Stimulated activated CD8-positive, alpha-beta memory T cell treated with anti-CD3 and anti-CD28 coated beads, Interleukin-7, amount 100 ng/mL, for 48 hours (primary cell): Measurements from ENCODE around the gene ZDHHC20.
A peak's percentile ranks its signal among the peaks of the same experiment; 100 is the strongest.
"Not testable (repeated sequence)": the region's sequence is repeated elsewhere in the genome, so short reads cannot be mapped to it uniquely, and the experiment has no call there.

ENCODE experiments used
- DNase-seq, 2 donors: peaks; one replicate each; pipeline ENCODE4 v3.0.0-alpha.2; 2020; ENCODE audit warnings: low read depth in 1 of 2; ENCODE audit errors: extremely low read depth in 1 of 2

The ZDHHC20 gene

DNA sequence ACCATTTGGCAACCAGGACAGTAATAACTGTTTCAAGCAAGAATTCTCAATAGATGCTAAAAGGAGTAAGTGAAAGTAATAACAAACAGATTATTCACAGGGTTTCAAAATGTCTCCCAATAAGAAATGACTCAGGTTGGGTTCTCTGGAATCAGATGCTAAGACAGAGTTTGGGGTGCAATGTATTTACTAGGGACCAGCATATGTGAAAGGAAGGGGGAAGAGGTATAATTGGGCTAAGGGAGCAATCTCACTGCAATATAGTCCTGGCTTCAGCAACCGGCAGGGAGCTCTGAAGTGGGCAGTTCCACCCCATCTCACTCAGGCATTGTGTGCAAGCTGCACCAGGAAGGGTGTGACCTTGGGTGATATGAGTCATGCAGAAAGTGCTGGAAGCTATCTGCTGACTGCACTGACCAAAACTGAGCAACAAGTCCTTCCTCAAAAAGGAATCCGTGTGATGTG, 23.4 kb downstream of the ZDHHC20 start:
- DNase-seq = peak; percentile 23 to 26

DNA sequence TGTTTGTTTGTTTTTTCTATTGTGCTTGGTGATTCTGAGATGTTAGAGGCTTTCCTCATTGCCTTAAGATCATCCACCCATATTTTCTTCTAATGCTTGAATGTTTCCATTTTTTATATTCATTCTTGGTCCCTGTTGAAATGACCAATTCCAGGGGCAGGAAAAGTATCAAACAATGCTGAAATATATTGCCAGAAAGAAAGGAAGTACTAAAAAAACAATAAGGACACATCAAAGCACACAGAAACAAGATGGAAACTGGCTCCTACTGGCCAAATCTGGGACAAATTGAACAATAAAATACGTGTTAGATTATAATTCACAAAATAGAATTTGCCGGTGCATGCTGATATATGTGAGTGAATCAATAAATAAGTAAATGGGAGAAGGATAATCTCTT, 23.9 kb downstream of the ZDHHC20 start:
- no peak for DNase-seq

DNA sequence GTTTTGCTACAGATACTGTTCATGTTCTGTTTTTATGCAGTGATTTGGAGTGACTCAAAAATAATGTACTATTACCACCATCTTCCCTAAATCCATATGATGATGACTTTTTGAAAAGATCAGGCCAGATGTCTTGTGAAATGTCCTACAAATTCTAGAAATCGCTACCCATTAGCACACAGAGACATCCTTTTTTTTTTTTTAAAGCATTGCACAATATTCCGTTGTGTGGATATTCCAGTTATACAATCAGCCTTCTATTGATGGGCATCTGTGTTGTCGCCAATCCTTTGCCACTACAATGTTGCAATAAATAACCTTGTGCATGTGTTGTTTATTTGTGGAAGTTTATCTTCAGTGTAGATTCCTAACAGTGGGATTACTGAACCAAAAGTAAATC, 24.5 kb downstream of the ZDHHC20 start:
- DNase-seq = no peak

DNA sequence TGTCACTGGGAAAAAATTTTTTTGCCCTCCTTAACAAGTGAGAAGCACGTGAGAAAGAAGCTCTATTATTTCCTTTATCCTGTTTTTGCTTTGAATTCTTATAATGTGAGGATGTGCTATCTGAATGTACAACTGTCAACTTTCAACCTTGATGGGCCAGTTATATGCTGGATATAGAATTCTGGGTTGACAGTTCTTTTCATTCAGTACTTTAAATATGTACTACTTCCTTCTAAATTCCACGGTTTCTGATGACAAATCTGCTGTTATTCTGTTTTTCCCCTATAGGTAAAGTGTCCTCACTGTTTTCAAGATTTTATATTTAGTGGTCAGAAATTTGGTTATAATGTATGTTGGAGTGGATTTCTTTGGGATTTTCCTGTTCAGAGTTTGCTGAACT, 29.9 kb downstream of the ZDHHC20 start:
- DNase-seq = no peak

DNA sequence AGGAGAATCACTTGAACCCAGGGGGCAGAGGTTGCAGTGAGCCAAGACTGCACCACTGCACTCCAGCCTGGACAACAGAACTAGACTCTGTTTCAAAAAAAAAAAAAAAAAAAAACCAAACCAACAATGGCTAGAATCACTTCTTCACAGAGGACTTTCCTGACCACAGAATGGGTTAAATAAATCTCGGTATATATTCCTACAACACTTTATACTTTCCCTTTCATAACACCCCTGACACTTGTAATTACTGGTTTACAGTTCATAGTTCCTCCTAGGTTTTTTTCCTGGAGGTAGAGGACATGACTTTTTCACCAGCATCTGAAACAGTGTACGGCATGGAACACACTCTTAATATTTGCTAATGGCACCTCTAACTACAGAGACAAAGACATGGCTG, 31.4 kb downstream of the ZDHHC20 start:
- DNase-seq = no peak

DNA sequence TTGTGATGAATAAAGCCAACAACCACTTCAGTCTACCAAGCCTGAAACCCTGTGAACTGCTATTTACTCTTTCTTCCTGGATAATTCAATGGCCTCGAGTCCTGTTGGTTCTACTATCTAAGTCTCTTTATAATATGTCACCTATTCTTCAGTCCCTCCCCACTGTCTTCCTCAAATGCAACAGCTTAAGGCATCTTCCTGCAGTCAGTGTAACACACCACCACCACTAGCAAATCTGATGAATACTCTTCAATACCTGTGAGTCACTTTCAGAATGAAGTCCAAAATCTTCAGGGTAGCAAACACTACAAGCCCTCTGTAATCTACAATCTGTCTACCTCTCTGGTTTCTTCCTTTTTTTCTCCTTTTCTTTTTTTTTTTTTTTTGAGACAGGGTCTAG, 32.9 kb downstream of the ZDHHC20 start:
- no peak for DNase-seq

DNA sequence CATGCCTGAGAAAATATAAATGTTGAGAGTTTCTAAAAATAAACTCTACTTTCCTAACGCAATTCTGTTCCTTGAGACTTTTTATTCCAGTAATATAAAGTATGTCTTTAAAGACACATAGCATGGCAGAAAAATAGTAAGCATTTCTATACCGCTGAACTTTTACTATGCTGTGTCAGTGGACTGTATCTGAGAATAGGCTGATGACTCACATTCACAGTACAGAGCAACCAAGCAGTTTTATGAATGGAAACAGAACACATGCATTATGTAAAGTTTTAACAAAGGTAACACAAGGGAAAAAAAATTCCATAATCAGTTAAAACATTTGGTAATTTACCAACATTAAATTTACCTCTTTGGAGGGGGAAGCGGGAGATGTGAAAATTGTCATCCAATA, 38.4 kb downstream of the ZDHHC20 start:
- DNase-seq = no peak

DNA sequence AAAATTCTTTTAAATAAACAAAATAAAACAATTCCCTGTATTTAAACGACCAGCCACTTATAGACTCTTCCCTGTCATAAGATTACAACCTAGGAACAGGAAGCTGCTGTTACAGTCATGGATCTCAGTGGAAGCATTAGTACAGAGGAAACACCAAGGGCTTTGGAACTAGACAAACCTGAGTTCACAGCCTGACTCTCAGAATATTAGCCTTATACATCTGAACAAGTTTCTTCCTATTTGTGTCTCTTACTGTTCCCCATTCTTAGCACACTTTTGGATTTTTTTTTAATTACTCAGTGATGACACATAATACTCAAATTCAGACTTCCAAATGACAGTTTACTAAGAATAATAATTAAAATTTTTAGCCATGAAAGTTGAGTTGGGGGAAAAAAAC, 46.1 kb downstream of the ZDHHC20 start:
- no peak for DNase-seq

DNA sequence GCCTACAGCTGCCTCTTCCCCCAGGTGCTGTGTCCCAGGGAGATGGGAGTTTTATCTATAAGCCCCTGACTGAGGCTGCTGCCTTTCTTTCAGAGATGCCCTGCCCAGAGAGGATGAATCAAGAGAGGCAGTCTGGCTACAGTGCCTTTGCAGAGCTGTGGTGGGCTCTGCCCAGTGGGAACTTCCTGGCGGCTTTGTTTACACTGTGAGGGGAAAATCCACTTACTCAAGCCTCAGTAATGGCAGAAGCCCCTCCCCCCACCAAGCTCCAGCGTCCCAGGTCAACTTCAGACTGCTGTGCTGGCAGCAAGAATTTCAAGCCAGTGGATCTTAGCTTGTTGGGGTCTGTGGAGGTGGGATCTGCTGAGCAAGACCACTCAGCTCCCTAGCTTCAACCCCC, 48.6 kb downstream of the ZDHHC20 start:
- DNase-seq = not testable (repeated sequence)

DNA sequence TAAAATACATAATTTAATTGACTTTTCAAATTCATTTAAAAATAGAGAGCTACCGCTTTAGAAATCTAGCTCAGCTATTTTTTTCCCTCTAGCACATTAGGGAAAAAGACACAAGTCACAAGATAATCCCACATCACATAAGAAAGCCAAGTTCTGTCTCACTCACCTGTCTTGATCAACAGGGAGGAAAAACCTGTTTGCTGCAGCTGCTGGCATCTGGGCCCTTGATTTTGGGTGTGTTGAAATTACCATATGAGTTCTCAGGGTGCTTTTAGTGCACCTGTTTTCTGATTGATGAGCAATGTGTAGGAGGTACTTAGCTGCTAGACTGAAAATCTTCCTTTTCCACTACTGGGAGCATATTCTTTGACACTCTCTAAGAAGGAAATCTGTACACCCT, 53.8 kb downstream of the ZDHHC20 start:
- DNase-seq = no peak

DNA sequence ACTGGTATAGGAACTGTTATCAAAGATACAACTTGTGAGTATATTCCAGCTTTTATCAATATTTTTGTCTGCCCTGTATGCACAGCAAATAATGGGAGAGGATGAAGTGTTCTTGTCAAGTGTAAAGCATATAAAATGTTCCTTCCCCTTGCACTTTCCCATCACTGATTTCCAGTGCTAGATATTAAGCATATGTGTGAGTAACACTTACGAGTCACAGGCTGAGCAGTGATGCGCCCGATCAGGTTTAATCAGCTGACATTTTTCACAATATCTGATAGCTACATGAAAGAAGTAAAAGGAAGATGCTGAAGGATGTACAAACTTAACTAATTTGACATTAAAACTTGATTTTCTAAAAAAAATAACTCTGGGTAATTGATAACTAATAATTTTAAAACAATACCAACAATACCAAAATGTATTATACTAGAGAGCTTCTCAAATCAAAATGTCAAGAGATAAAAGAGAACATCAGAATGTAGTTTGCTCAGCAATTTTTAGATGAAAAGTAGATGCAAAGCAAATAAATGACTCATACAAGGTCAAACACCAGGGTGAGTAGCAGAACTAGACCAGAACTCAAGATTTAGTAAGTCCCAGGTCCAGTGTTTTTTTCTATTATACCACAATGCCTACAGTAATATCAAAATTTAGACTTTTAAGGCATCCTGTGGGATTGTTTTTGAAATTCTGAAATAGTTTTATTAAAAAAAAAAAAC, 56.4 kb downstream of the ZDHHC20 start:
- DNase-seq = no peak

DNA sequence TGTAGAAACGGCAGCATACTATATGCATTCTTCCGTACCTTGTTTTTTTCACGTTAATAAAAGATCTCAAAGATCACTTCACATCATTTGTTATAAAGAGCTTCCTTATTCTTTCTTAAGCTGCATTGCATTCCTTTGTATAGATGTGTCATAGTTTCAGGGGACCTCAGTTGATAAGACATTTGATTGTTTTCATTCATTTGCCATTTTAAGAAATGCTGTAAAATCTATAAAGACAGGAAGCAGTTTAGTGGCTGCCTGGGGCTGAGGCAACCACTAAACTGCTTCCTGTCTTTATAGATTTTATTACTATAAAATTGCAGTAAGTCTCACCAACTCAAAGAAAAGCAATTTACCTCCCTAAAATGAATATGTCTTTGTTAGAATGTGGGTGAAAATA, 59.4 kb downstream of the ZDHHC20 start:
- no peak for DNase-seq

DNA sequence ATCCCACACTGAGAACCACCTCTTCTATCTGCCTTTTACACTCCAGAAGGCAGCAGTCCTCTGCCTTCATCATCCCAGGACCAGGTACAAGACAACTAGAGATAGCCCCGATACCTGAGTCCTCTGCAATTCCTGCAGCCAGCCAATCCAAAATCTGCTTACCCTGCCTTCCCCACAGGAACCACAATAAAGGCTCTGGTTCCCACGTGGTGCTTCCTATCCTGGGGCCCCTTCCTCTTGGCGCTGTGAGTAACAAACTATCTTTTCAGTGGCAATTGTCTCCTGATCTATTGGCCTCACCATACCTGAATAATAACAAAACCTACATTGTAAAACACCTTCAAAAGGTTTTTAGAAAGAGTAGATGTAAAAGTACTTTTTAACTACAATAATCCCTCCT, 63.1 kb downstream of the ZDHHC20 start:
- DNase-seq = peak in 1 of 2 donors; percentile 11

DNA sequence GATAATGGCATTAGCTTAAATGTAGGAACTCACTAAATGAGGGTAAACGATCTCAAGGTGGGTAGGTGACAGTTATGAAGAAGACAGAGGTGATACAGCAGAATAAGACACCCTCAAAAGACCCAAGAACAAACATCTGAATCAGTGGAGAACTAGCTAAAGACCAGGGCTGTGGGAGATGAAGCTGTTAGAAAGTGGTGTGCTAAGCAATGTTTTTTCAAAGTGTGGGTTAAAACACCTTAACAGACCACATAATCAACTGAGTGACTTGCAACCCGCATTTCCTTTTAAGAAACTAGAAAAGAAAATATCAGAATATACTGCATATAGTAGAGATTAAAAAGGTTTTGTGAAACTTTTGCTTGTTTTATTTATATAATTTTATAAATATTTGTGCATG, 70.0 kb downstream of the ZDHHC20 start:
- DNase-seq = no peak

DNA sequence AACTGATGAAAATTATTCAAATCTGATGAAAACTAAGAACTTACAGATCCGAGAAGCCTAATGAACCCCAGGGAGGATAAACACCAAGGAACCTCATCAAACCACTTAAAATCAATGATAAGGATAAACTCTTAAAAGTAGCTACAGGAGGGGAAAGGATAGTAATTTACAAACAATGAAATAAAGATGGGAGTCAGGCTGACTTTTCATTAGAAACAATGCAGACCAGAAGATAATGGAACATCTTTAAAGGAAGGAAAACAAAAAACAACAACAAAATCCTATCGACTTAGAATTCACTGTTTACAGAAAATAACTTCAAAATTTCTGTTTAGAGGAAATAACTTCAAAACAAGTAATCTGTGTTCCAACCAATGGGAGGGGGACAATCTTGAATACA, 73.4 kb downstream of the ZDHHC20 start:
- no peak for DNase-seq

DNA sequence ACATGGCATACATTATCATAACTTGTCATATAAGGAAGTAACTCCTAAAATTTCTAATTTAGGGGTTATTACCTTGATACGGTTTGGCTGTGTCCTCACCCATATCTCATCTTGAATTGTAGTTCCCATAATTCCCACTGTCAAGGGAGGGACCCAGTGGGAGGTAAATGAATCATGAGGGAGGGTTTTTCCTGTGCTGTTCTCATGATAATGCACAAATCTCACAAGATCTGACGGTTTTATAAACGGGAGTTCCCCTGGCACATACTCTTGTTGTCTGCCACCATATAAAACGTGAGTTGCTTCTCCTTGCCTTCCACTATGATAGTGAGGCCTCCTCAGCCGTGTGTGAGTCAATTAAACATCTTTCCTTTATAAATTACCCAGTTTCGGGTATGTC, 76.0 kb downstream of the ZDHHC20 start:
- no peak for DNase-seq

DNA sequence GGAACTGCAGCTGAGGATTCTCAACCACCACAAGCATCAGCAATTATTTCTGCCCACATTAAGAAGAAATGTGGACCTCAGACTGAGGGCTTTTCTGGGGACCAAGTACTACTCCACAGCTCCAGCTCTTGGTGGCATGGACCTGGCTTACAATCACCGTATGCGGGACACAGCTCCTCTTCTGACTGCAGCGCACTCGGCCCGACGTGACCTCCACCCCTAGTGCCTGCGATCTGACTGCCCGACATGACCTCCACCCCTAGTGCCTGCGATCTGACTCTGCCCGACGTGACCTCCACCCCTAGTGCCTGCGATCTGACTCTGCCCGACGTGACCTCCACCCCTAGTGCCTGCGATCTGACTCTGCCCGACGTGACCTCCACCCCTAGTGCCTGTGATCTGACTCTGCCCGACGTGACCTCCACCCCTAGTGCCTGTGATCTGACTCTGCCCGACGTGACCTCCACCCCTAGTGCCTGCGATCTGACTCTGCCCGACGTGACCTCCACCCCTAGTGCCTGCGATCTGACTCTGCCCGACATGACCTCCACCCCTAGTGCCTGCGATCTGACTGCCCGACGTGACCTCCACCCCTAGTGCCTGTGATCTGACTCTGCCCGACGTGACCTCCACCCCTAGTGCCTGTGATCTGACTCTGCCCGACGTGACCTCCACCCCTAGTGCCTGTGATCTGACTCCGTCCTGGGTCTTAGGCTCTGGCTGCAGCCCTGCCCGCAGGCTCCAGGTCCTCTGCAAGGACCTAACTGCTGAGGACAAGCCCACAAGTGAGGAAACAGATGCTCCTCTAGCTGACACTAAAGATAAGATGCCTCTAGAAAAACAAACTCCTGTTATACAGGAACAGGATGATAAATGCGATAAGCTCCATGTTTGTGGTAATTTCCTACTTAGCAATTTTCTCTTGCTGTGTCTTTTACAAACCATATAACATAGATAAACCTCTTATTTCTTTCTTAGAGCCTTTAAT, 81.8 kb downstream of the ZDHHC20 start:
- DNase-seq = not testable (repeated sequence)

DNA sequence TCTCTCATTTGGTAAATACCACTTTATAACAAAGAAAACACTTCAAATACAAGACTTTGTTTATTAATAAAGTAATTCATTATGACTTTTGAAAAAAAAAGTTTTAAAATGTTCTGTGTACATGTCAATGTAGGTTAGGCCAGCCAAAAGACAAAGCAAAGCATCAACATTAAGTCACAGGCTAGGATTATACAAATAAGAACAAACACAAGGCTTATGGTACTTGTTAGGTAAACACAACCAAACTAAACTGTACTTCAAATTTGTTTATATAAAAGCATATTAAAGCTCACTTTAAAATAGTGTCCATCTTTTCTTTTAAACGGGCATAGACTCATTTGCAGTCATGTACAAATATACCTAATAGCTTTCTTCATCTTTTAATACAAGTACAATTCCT, 86.6 kb downstream of the ZDHHC20 start:
- DNase-seq = no peak

DNA sequence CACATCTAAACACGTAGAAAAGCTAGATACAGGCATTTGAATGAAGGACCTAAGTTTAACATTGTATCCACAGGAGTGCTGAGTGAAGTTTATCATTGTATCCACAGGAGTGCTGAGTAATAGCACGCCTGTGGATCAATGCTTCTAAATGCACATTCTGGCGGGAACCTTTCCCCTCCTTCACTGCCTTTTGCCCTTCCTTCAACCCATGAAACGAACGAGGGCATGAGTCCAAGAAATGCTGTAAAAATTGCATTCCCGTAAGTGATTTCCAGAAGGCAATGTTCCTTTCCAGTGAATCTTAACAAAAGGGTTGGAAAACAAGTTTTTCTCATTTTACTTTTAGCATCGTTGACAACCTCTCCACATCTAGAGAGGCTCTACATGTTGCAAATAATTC, 88.1 kb downstream of the ZDHHC20 start:
- no peak for DNase-seq

DNA sequence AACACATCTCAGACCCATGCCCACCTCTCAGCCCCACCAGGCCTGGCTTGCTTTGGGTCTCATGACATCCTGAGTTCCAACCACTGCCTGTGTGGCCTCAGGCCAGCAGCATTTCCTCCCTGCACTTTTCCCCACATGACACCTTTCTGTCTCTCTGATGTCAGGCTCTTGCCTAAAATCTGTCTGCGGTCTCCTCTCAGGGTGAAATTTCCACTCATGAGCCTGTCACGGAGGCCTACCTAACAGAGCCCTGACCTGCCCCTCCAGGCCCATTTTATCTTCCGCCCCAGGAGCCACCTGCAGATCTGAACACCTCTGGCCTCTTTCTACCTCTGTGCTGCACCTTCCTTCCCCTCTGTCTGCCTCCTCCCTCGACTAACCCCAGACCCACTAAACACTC, 93.5 kb downstream of the ZDHHC20 start:
- DNase-seq = peak in 1 of 2 donors; percentile 5

DNA sequence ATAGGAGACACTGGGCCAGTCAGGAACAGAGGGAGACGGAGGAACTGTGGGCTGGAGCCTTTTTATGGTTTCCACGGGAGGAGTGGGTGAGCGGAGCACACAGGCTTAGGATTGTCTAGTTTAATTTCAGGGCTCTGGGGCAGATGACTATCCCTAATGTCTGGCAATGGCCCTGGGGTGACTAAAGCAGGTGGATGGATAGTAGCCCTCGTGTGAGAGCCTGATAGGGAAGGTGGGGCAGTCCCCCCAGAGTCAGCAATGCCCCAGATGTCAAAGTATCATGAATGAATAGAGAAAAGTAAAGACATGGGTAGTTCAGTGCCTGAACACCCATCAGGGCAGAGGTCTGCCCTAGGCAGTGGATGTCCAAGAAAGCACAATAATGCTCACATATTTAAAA, 94.2 kb downstream of the ZDHHC20 start:
- no peak for DNase-seq

DNA sequence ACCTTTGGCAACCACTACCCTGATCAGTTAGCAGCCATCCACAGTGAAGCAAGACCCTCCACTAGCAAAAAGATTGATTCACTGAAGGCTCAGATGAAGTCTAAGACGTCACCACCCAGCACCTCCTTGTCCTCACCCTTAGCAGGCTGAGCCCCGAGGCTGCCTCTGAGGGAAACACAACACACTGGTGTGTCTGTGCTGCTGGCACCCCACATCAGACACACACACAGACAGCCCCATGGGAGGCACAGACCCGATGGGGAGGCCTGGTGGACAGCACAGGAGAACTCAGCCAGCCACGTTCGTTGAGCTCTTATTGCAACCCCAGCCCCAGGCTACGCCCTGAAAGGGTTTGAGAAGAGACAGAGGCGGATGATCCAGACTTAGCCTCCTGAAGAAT, 94.7 kb downstream of the ZDHHC20 start:
- DNase-seq = no peak
